Caco-2 (cell line): Measurements from ENCODE around the gene SUMF1. TPM values are rescaled to one million over a fixed set of nuclear protein-coding genes. Genes with fewer than 3 reads are reported as not detected.

Experiments
- BruUV-seq: library from RNA; stranded (reverse); fragments of 400-500 nt; replicated peaks from 2 replicates; lab custom pipeline; 2021; lab: Mats Ljungman, UMichigan
- CTCF ChIA-PET: fragments of 300-600 bp; sonication (Branson Sonifier 250); formaldehyde crosslinking; loops from one replicate; lab custom pipeline; 2022; ENCODE audit warnings: antibody characterized with exemption; lab: Charles Lee
- POLR2A ChIA-PET: fragments of 300-600 bp; sonication (Branson Sonifier 250); formaldehyde crosslinking; loops from one replicate; lab custom pipeline; 2022; ENCODE audit warnings: antibody characterized with exemption; lab: Charles Lee
- DNase-seq, 2 experiments: peaks; one replicate each; pipeline versions ENCODE4 v3.0.0 to v3.0.0-alpha.2; 2020 to 2022
- H3K27me3 ChIP-seq: replicated peaks from 2 replicates; pipeline ENCODE4 v1.6.0; 2011; ENCODE audit warnings: low read length; ENCODE audit not compliant: control insufficient read depth, insufficient read depth
- H3K36me3 ChIP-seq: 2 replicates; pipeline ENCODE4 v1.5.1; 2011; ENCODE audit warnings: low read length; ENCODE audit not compliant: control insufficient read depth, insufficient read depth
- H3K4me1 ChIP-seq: fragments of 250-450 bp; sonication (Bioruptor Pico); 2 replicates; pipeline ENCODE4 v1.5.1; 2020; ENCODE audit warnings: mild to moderate bottlenecking
- H3K4me3 ChIP-seq: 2 replicates; pipeline ENCODE4 v1.5.1; 2011; ENCODE audit warnings: low read depth, mild to moderate bottlenecking, control low read depth, low read length
- H3K9me3 ChIP-seq: fragments of 250-450 bp; sonication (Bioruptor Pico); 2 replicates; pipeline ENCODE4 v1.5.1; 2020; ENCODE audit warnings: mild to moderate bottlenecking, moderate library complexity
- H3K27ac Mint-ChIP-seq: one replicate; pipeline ENCODE4 v1.8.0; 2022; ENCODE audit warnings: mixed read lengths; ENCODE audit not compliant: unreplicated experiment
- H3K27me3 Mint-ChIP-seq: one replicate; pipeline ENCODE4 v1.8.0; 2022; ENCODE audit warnings: mixed read lengths; ENCODE audit not compliant: insufficient read depth, unreplicated experiment
- H3K36me3 Mint-ChIP-seq: one replicate; pipeline ENCODE4 v1.8.0; 2022; ENCODE audit warnings: mild to moderate bottlenecking, mixed read lengths; ENCODE audit not compliant: insufficient read depth, unreplicated experiment
- H3K4me1 Mint-ChIP-seq: one replicate; pipeline ENCODE4 v1.8.0; 2022; ENCODE audit warnings: low read depth, mixed read lengths; ENCODE audit not compliant: unreplicated experiment
- H3K4me3 Mint-ChIP-seq: one replicate; pipeline ENCODE4 v1.8.0; 2022; ENCODE audit warnings: mild to moderate bottlenecking, moderate library complexity, mixed read lengths; ENCODE audit not compliant: unreplicated experiment
- H3K9me3 Mint-ChIP-seq: one replicate; pipeline ENCODE4 v1.8.0; 2022; ENCODE audit warnings: mixed read lengths; ENCODE audit not compliant: unreplicated experiment
- intact Hi-C: fragments of 100-400 bp; cut with micrococcal nuclease; formaldehyde crosslinking; loops from one replicate; pipeline ENCODE4 v1.10.0; 2022; ENCODE audit not compliant: unreplicated experiment
- total RNA-seq: library from RNA; stranded (reverse); gene quantifications from 2 replicates; pipeline ENCODE4 v1.2.3, GENCODE V29; 2022
- TF ChIP-seq, protein P1 (sequence below), 2 experiments: fragments of 200-600 bp in 1 of 2; IDR thresholded peaks; 1 replicate in 1 of 2; 2 replicates in 1 of 2; pipeline versions ENCODE4 v1.5.1 to v1.8.0; 2011 to 2022; ENCODE audit warnings: antibody characterized with exemption in 1 of 2, control low read depth in 1 of 2, inconsistent platforms in 1 of 2, low read depth in 1 of 2, low read length in 1 of 2, mild to moderate bottlenecking in 1 of 2, moderate library complexity in 1 of 2; ENCODE audit not compliant: insufficient read depth in 1 of 2, severe bottlenecking in 1 of 2, unreplicated experiment in 1 of 2

Gene SUMF1
- total RNA-seq, 1 experiment from 2014 or later, result 24.4 TPM

DNA sequence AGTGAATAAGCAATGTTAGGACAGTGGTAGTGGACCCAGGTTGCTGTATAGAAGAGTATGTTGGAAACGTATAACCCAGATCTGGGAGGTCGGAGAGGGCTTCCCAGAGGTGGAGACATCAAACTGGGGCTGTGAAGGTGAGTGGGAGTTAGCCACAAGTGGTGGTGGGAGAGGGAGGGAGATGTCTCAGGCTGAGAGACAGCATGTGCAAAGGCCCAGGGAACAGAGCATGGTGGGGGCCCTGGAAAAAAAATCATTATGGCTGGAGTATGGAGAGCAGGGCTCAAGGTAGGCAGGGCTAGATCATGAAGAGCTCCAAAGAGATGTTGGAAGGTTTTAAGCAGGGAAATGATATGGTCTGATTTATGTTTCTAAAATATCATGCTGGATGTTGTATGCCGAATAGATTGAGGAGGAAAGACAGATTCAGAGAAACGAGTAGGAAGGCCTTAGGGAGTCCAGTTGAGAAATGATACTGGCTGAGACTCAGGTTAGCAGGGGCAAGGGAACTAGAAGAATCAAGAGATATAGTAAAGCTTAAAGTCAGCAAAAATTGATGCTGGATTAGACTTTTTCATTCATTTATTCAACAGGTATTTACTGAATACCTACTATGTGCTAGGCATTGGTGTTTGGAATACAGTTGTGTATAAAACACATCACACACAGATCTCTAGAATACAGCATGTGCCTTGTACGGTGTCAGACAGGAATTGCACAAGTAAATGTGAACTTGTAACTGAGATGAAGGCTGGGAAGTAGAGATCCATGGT, 43.1 kb upstream of the SUMF1 start:
- H3K9me3 ChIP-seq, result no peaks in the 10 kb centered on the region
- no peak overlapping the region for H3K4me3 Mint-ChIP-seq
- no peaks in the 10 kb centered on the region for H3K36me3 Mint-ChIP-seq
- no peaks in the 10 kb centered on the region for H3K27me3 ChIP-seq
- H3K9me3 Mint-ChIP-seq, result no peaks in the 10 kb centered on the region
- CTCF ChIA-PET, result no interaction called here
- no peak overlapping the region for H3K27ac Mint-ChIP-seq
- POLR2A ChIA-PET, result no interaction called here
- no peak overlapping the region for H3K4me3 ChIP-seq
- H3K4me1 Mint-ChIP-seq, result peaks cover 11% of the 10 kb centered on the region
- TF ChIP-seq, protein P1, sequence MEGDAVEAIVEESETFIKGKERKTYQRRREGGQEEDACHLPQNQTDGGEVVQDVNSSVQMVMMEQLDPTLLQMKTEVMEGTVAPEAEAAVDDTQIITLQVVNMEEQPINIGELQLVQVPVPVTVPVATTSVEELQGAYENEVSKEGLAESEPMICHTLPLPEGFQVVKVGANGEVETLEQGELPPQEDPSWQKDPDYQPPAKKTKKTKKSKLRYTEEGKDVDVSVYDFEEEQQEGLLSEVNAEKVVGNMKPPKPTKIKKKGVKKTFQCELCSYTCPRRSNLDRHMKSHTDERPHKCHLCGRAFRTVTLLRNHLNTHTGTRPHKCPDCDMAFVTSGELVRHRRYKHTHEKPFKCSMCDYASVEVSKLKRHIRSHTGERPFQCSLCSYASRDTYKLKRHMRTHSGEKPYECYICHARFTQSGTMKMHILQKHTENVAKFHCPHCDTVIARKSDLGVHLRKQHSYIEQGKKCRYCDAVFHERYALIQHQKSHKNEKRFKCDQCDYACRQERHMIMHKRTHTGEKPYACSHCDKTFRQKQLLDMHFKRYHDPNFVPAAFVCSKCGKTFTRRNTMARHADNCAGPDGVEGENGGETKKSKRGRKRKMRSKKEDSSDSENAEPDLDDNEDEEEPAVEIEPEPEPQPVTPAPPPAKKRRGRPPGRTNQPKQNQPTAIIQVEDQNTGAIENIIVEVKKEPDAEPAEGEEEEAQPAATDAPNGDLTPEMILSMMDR (IDR thresholded peaks at IDR 0.05; ENCODE audit: insufficient read depth in 1 of 2, low read depth in 1 of 2, low read length in 1 of 2, severe bottlenecking in 1 of 2, unreplicated experiment in 1 of 2), result no peak
- intact Hi-C loops, result no loop called here
- no peaks in the 10 kb centered on the region for H3K36me3 ChIP-seq
- no TSS peak for BruUV-seq
- no peaks in the 10 kb centered on the region for H3K27me3 Mint-ChIP-seq
- no peak for DNase-seq
- no peaks in the 10 kb centered on the region for H3K4me1 ChIP-seq

DNA sequence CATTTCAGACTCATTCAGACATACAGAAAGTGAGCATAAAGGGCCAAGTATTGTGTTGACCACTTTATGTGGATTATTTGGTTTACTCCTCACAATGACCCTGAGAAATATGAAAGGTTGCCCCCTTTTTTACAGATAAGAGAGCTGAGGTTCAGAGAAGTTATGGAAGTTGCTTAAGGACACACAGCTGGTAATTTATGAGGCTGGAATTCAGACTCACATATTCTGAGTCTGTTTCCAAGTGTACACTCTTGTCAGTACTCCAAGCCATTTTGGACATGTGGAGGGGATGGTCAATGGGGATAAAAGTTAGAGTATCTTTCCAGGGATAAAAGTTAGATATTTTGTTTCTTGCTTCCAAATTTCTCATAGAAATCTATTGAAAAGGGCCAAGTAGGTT, 42.0 kb upstream of the SUMF1 start:
- CTCF ChIA-PET, result no interaction called here
- H3K27ac Mint-ChIP-seq, result no peak overlapping the region
- H3K9me3 Mint-ChIP-seq, result no peaks in the 10 kb centered on the region
- DNase-seq, result no peak
- H3K4me3 ChIP-seq, result no peak overlapping the region
- POLR2A ChIA-PET, result no interaction called here
- intact Hi-C loops, result no loop called here
- H3K27me3 ChIP-seq, result no peaks in the 10 kb centered on the region
- H3K4me3 Mint-ChIP-seq, result no peak overlapping the region
- H3K4me1 Mint-ChIP-seq, result peaks cover 11% of the 10 kb centered on the region
- peaks cover under 1% of the 10 kb centered on the region; the same call in 1 of the 2 replicates for H3K4me1 ChIP-seq
- H3K9me3 ChIP-seq, result no peaks in the 10 kb centered on the region
- BruUV-seq, result no TSS peak
- H3K36me3 ChIP-seq, result no peaks in the 10 kb centered on the region
- H3K36me3 Mint-ChIP-seq, result no peaks in the 10 kb centered on the region
- TF ChIP-seq, protein P1 (IDR thresholded peaks at IDR 0.05; ENCODE audit: insufficient read depth in 1 of 2, low read depth in 1 of 2, low read length in 1 of 2, severe bottlenecking in 1 of 2, unreplicated experiment in 1 of 2), result no peak
- no peaks in the 10 kb centered on the region for H3K27me3 Mint-ChIP-seq

DNA sequence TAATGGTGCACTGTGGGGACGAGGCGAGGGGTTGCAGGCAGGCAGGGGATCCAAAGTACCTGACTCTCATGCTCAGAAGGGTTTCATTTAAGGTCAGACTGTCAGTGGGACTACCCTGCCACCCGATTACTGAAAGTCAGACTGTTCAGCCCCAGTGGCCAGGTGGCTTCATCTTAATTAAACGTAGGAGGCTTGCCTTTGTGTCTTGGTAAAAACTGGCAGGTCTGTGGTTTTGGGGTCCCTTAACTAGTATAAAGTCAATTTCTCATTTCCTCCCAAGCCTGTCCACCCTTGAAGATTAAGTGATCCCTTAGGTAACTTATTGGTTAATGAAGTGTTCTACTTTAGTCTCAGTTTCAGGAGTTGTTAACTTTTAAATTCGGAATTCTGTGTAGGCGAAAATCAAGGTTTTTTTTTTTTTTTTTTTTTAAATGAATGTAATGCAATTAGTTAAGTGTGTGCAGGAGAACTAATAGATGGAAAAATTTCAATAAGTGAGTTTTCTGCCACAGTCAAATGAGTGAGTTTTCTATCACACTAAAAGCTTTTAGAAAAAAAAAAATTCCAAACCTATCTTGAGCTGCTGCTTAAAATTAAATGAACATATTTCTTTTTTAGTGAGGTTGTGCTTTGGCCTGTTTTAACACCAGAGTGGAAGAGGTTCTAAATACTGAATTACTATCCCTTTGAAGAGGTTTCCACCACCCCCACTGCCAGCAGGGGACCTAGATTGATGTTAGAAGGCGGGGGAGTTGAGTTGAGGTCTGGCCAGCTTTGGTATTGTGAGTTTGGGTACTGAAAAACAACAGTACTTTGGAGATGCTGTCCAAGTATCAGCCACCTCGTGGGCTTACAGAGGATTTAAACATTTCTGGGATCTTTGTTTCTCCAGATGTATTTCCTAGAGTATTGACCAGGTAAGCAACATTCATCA, 41.2 kb upstream of the SUMF1 start:
- intact Hi-C loops, result no loop called here
- Mint-ChIP-seq H3K4me3 (no peak overlapping the region), H3K4me1 (peaks cover 11% of the 10 kb centered on the region), H3K27me3 (no peaks in the 10 kb centered on the region), H3K36me3 (no peaks in the 10 kb centered on the region), H3K9me3 (no peaks in the 10 kb centered on the region), H3K27ac (no peak overlapping the region)
- ChIA-PET POLR2A (no interaction called here), CTCF (no interaction called here)
- no peaks in the 10 kb centered on the region for H3K36me3 ChIP-seq
- no peak overlapping the region for H3K4me3 ChIP-seq
- H3K9me3 ChIP-seq, result no peaks in the 10 kb centered on the region
- TF ChIP-seq, protein P1 (IDR thresholded peaks at IDR 0.05; ENCODE audit: insufficient read depth in 1 of 2, low read depth in 1 of 2, low read length in 1 of 2, severe bottlenecking in 1 of 2, unreplicated experiment in 1 of 2), result no peak
- H3K4me1 ChIP-seq, result peaks cover 8% of the 10 kb centered on the region
- no peaks in the 10 kb centered on the region for H3K27me3 ChIP-seq
- DNase-seq, result no peak
- BruUV-seq, result no TSS peak
